GM18511 (cell line): ENCODE measurements around the gene MYRIP.
"Not testable (repeated sequence)": the region's sequence is repeated elsewhere in the genome, so short reads cannot be mapped to it uniquely, and the experiment has no call there.

ENCODE experiments used
- ATAC-seq: cut with Tn5 transposase; IDR thresholded peaks from one replicate; pipeline ENCODE4 v1.9.1; 2021; ENCODE audit warnings: mild to moderate bottlenecking, moderate library complexity; ENCODE audit not compliant: unreplicated experiment

MYRIP gene

GRCh38 chr3:39809181-39809994 is at the start of gene MYRIP:
MYRIP (plus strand) TSS chr3:39809609; CDS start chr3:39900817, 91,208 bp downstream.
- ATAC-seq: peak; percentile 85

GRCh38 chr3:39760325-39760724 is 49.1 kb upstream of the MYRIP start:
- no peak for ATAC-seq

- ATAC-seq: no peak
Measured at GRCh38 chr3:39762537-39763070, 46.8 kb upstream of the MYRIP start.

- no peak for ATAC-seq
Measured at GRCh38 chr3:39763390-39763789, 46.0 kb upstream of the MYRIP start.

GRCh38 chr3:39765575-39765974 is 43.8 kb upstream of the MYRIP start:
- no peak for ATAC-seq

- ATAC-seq: no peak
Measured at GRCh38 chr3:39766433-39766832, 43.0 kb upstream of the MYRIP start.

GRCh38 chr3:39766909-39767308 is 42.5 kb upstream of the MYRIP start:
- ATAC-seq: not testable (repeated sequence)

- ATAC-seq: not testable (repeated sequence)
Measured at GRCh38 chr3:39778168-39778567, 31.2 kb upstream of the MYRIP start.

GRCh38 chr3:39779511-39780230 is 29.7 kb upstream of the MYRIP start:
- ATAC-seq: no peak

GRCh38 chr3:39780352-39780751 is 29.1 kb upstream of the MYRIP start:
- no peak for ATAC-seq

GRCh38 chr3:39781025-39781424 is 28.4 kb upstream of the MYRIP start:
- ATAC-seq: no peak

- ATAC-seq: no peak
Measured at GRCh38 chr3:39781632-39782031, 27.8 kb upstream of the MYRIP start.

- ATAC-seq: no peak
Measured at GRCh38 chr3:39783680-39784079, 25.7 kb upstream of the MYRIP start.

GRCh38 chr3:39784922-39785321 is 24.5 kb upstream of the MYRIP start:
- no peak for ATAC-seq

GRCh38 chr3:39788128-39788883 is 21.1 kb upstream of the MYRIP start:
- ATAC-seq: no peak

GRCh38 chr3:39791603-39792002 is 17.8 kb upstream of the MYRIP start:
- no peak for ATAC-seq

- ATAC-seq: no peak
Measured at GRCh38 chr3:39794880-39795279, 14.5 kb upstream of the MYRIP start.

- ATAC-seq: no peak
Measured at GRCh38 chr3:39801216-39801615, 8.2 kb upstream of the MYRIP start.

GRCh38 chr3:39802486-39802885 is 6.9 kb upstream of the MYRIP start:
- ATAC-seq: not testable (repeated sequence)

GRCh38 chr3:39803956-39804355 is 5.5 kb upstream of the MYRIP start:
- no peak for ATAC-seq

GRCh38 chr3:39804951-39805350 is 4.5 kb upstream of the MYRIP start:
- ATAC-seq: no peak
